ENCODE data around the gene CABLES2. TPM values are rescaled to one million over a fixed set of nuclear protein-coding genes. Genes with fewer than 3 reads are reported as not detected.
A peak's percentile ranks its signal among the peaks of the same experiment; 100 is the strongest.

The CABLES2 gene
- total RNA-seq, 1 donor from 2014 or later, result 8.1 TPM

DNA sequence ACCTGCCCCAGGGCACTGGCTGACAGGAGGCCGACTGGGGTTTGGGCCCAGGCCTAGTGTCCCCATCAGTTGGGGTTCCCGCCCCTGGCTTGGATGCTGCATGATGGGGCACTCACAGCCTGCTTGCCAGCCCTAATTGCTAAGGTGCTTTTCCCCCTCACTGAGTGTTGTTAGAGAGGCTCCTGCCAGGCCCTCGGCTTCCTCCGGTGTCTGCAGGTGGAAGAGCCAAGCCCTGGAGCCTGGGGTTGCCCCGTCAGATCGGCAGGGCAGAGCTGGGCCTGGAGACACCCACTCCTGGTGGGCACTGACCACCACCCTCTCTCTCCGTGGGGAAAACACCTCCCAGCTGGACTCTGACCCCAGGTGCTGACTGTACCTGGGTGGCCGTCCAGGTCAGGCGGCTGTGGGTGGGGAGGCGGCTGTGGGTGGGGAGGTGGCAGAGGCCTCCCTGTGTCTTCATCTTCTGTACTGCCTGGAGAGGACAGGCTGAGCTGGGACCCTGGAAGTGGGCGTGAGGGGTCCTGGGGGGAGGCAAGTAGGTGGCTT lies 6.0 kb upstream of the CABLES2 start:
- Histone ChIP-seq H3K4me3 (no peak overlapping the region), H3K4me1 (peaks cover 6% of the 10 kb centered on the region), H3K4me2 (no peak overlapping the region), H4K20me1 (ENCODE audit: low read depth) (no peaks in the 10 kb centered on the region), H3K79me2 (ENCODE audit: low read depth) (no peaks in the 10 kb centered on the region), H3K27ac (no peak overlapping the region), H3F3A (ENCODE audit: low read depth) (peaks cover 4% of the 10 kb centered on the region), H3K9me3 (ENCODE audit: low read depth) (no peaks in the 10 kb centered on the region), H2AFZ (replicated peaks) (no peak overlapping the region), H3K27me3 (peaks cover 20% of the 10 kb centered on the region), H3K36me3 (no peaks in the 10 kb centered on the region), H3K9ac (no peak overlapping the region)
- H3K36me3 Mint-ChIP-seq, result no peaks in the 10 kb centered on the region
- H3K27me3 Mint-ChIP-seq (ENCODE audit: insufficient read depth, low read depth), result peaks cover 5% of the 10 kb centered on the region
- H3K4me1 Mint-ChIP-seq, result no peaks in the 10 kb centered on the region
- DNase-seq (ENCODE audit: low spot score), result no peak
- H3K4me3 Mint-ChIP-seq, result no peak overlapping the region
- H3K9me3 Mint-ChIP-seq, result no peaks in the 10 kb centered on the region
- no peak overlapping the region for H3K27ac Mint-ChIP-seq
- TF ChIP-seq EZH2 (IDR thresholded peaks at IDR 0.05) (no peak), EZH2phosphoT487 (IDR thresholded peaks at IDR 0.05) (no peak), CTCF (IDR thresholded peaks at IDR 0.05) (no peak)

- DNase-seq (ENCODE audit: low spot score), result no peak
- no peak overlapping the region for H3K4me2 ChIP-seq
- no peak overlapping the region for H2AFZ ChIP-seq (replicated peaks)
- no peak overlapping the region for H3K4me3 ChIP-seq
- no peak overlapping the region for H3K4me3 Mint-ChIP-seq
- TF ChIP-seq EZH2phosphoT487 (IDR thresholded peaks at IDR 0.05) (no peak), CTCF (IDR thresholded peaks at IDR 0.05) (no peak), EZH2 (IDR thresholded peaks at IDR 0.05) (no peak)
- peaks cover 3% of the 10 kb centered on the region for H3K4me1 Mint-ChIP-seq
- peaks cover 27% of the 10 kb centered on the region for H3K27me3 ChIP-seq
- no peak overlapping the region for H3K27ac ChIP-seq
- H3K36me3 Mint-ChIP-seq, result no peaks in the 10 kb centered on the region
- peaks cover 9% of the 10 kb centered on the region for H3K4me1 ChIP-seq
- H3K9me3 ChIP-seq (ENCODE audit: low read depth), result no peaks in the 10 kb centered on the region
- H3K27ac Mint-ChIP-seq, result peak overlapping the region; percentile 90
- H3K79me2 ChIP-seq (ENCODE audit: low read depth), result no peaks in the 10 kb centered on the region
- peaks cover 8% of the 10 kb centered on the region for H3K27me3 Mint-ChIP-seq (ENCODE audit: insufficient read depth, low read depth)
- no peaks in the 10 kb centered on the region for H4K20me1 ChIP-seq (ENCODE audit: low read depth)
- H3K9me3 Mint-ChIP-seq, result no peaks in the 10 kb centered on the region
- peaks cover 4% of the 10 kb centered on the region for H3F3A ChIP-seq (ENCODE audit: low read depth)
- no peak overlapping the region for H3K9ac ChIP-seq
- H3K36me3 ChIP-seq, result no peaks in the 10 kb centered on the region
These were observed 5.3 kb upstream of the CABLES2 start for GRCh38 chr20:62412194-62413024.

DNA sequence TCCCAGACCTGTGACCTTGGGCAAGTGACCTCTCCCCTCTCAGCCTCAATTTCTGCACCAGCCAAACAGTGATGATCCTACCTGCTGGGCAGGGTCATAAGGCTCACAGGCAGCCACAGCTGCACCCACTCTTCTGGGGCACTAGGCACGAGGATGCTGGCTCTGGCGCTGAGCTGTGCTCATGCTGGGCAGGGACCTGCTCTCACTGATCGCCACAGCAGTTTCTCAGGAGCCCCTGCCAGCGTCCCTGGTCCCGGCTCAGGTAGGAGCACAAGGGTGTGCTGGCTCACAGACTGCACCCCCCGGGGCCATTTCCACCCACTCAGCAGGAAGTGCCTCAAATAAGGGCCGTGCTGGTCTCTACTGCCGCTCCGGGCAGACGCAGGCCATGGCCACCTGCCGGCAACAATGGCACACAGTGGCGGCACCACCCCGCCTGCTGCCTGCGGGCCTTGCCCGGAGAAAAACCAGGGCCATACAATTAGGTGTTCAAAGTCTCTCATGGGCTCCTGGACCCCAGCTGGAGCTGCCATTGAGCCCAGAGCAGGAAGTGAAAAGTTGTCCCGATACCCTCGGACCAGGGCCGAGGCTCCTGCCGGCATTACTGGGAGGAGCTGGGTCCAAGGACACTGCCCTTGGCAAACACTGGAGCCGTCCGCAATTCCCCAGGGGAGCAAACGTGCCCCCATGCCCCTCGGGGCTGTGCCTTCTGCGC lies 4.6 kb upstream of the CABLES2 start:
- no peak for TF ChIP-seq CTCF (IDR thresholded peaks at IDR 0.05)
- TF ChIP-seq EZH2 (IDR thresholded peaks at IDR 0.05), result no peak
- no peak for TF ChIP-seq EZH2phosphoT487 (IDR thresholded peaks at IDR 0.05)
- Histone ChIP-seq H3F3A (ENCODE audit: low read depth) (peaks cover 4% of the 10 kb centered on the region), H2AFZ (replicated peaks) (no peak overlapping the region), H3K9me3 (ENCODE audit: low read depth) (no peaks in the 10 kb centered on the region), H3K36me3 (no peaks in the 10 kb centered on the region), H3K27me3 (peaks cover 27% of the 10 kb centered on the region), H3K79me2 (ENCODE audit: low read depth) (no peaks in the 10 kb centered on the region), H3K4me1 (peaks cover 9% of the 10 kb centered on the region), H4K20me1 (ENCODE audit: low read depth) (peaks cover under 1% of the 10 kb centered on the region), H3K9ac (no peak overlapping the region), H3K4me3 (no peak overlapping the region), H3K4me2 (no peak overlapping the region), H3K27ac (no peak overlapping the region)
- DNase-seq (ENCODE audit: low spot score), result no peak
- Mint-ChIP-seq H3K27me3 (ENCODE audit: insufficient read depth, low read depth) (peaks cover 8% of the 10 kb centered on the region), H3K4me1 (peaks cover 3% of the 10 kb centered on the region), H3K9me3 (no peaks in the 10 kb centered on the region), H3K36me3 (no peaks in the 10 kb centered on the region), H3K4me3 (no peak overlapping the region), H3K27ac (no peak overlapping the region)
